Measurements from ENCODE around the gene ZNF653. TPM values are rescaled to one million over a fixed set of nuclear protein-coding genes. Genes with fewer than 3 reads are reported as not detected.
A peak's percentile ranks its signal among the peaks of the same experiment; 100 is the strongest.

The ZNF653 gene
- total and polyA plus RNA-seq, 9 of the 15 experiments (the other 6 are each of a cell fraction or from before 2014, with no cell fraction given): 1.6 to 8.0 (median 4.2) TPM; not detected in 2

DNA sequence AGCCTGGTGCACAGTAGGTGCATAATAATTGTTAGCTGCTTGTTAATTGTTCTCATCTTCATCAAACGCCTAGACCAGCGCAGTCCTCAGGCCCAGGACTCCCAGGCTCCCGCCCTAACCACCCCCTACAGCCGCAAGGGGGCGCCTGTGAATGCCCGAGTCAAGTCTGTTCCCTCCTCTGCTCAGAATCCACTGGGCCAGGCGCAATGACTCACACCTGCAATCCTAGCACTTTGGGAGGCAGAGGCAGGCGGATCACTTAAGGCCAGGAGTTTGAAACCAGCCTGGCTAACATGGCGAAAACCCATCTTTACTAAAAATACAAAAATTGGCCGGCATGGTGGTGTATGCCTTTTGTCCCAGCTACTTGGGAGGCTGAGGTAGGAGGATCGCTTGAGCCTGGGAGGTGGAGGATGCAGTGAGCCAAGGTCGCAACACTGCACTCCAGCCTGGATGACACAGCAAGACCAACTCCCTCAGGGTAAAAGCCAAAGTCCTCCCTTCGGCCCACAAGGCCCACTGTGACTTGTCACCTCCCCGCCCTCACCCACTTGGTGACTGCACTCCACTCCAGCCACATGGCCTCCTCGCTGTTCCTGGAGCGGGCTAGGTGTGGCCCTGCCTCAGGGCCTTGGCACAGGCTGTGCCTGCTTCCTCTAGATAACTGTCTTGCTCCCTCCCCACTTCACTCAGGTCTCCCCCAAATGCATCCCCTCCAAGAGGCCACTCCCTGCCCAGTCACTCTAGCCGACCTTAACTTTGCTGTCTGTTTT is 9.1 kb downstream of the ZNF653 start (continued):
- TF ChIP-seq ZFX (CRISPR knock-in tag; IDR thresholded peaks at IDR 0.05): peak; percentile 34
- TF ChIP-seq FIP1L1 (IDR thresholded peaks at IDR 0.05; ENCODE audit: low read depth, low read length, poor library complexity, severe bottlenecking): no peak
- TF ChIP-seq HMG20B (CRISPR knock-in tag; IDR thresholded peaks at IDR 0.05): no peak
- no peak for TF ChIP-seq GATAD2A (IDR thresholded peaks at IDR 0.05)
- no peak for TF ChIP-seq CBFB (CRISPR knock-in tag; IDR thresholded peaks at IDR 0.05)
- TF ChIP-seq ZNF695 (CRISPR knock-in tag; IDR thresholded peaks at IDR 0.05): no peak
- TF ChIP-seq TAF7 (tag; IDR thresholded peaks at IDR 0.05): no peak
- TF ChIP-seq, protein P1, sequence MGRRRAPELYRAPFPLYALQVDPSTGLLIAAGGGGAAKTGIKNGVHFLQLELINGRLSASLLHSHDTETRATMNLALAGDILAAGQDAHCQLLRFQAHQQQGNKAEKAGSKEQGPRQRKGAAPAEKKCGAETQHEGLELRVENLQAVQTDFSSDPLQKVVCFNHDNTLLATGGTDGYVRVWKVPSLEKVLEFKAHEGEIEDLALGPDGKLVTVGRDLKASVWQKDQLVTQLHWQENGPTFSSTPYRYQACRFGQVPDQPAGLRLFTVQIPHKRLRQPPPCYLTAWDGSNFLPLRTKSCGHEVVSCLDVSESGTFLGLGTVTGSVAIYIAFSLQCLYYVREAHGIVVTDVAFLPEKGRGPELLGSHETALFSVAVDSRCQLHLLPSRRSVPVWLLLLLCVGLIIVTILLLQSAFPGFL (CRISPR knock-in tag; IDR thresholded peaks at IDR 0.05): no peak
- TF ChIP-seq ESRRA (IDR thresholded peaks at IDR 0.05; ENCODE audit: borderline replicate concordance, low read depth): peak; percentile 33
- no peak for TF ChIP-seq POU5F1 (IDR thresholded peaks at IDR 0.05; ENCODE audit: borderline replicate concordance, low read depth, low read length, partially characterized antibody)
- TF ChIP-seq, protein P2, sequence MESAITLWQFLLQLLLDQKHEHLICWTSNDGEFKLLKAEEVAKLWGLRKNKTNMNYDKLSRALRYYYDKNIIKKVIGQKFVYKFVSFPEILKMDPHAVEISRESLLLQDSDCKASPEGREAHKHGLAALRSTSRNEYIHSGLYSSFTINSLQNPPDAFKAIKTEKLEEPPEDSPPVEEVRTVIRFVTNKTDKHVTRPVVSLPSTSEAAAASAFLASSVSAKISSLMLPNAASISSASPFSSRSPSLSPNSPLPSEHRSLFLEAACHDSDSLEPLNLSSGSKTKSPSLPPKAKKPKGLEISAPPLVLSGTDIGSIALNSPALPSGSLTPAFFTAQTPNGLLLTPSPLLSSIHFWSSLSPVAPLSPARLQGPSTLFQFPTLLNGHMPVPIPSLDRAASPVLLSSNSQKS (CRISPR knock-in tag; IDR thresholded peaks at IDR 0.05): no peak
- TF ChIP-seq, protein P3, sequence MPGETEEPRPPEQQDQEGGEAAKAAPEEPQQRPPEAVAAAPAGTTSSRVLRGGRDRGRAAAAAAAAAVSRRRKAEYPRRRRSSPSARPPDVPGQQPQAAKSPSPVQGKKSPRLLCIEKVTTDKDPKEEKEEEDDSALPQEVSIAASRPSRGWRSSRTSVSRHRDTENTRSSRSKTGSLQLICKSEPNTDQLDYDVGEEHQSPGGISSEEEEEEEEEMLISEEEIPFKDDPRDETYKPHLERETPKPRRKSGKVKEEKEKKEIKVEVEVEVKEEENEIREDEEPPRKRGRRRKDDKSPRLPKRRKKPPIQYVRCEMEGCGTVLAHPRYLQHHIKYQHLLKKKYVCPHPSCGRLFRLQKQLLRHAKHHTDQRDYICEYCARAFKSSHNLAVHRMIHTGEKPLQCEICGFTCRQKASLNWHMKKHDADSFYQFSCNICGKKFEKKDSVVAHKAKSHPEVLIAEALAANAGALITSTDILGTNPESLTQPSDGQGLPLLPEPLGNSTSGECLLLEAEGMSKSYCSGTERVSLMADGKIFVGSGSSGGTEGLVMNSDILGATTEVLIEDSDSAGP (CRISPR knock-in tag; IDR thresholded peaks at IDR 0.05): no peak
- TF ChIP-seq, protein P4, sequence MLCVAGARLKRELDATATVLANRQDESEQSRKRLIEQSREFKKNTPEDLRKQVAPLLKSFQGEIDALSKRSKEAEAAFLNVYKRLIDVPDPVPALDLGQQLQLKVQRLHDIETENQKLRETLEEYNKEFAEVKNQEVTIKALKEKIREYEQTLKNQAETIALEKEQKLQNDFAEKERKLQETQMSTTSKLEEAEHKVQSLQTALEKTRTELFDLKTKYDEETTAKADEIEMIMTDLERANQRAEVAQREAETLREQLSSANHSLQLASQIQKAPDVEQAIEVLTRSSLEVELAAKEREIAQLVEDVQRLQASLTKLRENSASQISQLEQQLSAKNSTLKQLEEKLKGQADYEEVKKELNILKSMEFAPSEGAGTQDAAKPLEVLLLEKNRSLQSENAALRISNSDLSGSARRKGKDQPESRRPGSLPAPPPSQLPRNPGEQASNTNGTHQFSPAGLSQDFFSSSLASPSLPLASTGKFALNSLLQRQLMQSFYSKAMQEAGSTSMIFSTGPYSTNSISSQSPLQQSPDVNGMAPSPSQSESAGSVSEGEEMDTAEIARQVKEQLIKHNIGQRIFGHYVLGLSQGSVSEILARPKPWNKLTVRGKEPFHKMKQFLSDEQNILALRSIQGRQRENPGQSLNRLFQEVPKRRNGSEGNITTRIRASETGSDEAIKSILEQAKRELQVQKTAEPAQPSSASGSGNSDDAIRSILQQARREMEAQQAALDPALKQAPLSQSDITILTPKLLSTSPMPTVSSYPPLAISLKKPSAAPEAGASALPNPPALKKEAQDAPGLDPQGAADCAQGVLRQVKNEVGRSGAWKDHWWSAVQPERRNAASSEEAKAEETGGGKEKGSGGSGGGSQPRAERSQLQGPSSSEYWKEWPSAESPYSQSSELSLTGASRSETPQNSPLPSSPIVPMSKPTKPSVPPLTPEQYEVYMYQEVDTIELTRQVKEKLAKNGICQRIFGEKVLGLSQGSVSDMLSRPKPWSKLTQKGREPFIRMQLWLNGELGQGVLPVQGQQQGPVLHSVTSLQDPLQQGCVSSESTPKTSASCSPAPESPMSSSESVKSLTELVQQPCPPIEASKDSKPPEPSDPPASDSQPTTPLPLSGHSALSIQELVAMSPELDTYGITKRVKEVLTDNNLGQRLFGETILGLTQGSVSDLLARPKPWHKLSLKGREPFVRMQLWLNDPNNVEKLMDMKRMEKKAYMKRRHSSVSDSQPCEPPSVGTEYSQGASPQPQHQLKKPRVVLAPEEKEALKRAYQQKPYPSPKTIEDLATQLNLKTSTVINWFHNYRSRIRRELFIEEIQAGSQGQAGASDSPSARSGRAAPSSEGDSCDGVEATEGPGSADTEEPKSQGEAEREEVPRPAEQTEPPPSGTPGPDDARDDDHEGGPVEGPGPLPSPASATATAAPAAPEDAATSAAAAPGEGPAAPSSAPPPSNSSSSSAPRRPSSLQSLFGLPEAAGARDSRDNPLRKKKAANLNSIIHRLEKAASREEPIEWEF (CRISPR knock-in tag; IDR thresholded peaks at IDR 0.05): no peak
- TF ChIP-seq PCBP2 (IDR thresholded peaks at IDR 0.05; ENCODE audit: low read depth, low read length, poor library complexity, severe bottlenecking): no peak
- TF ChIP-seq, protein P5, sequence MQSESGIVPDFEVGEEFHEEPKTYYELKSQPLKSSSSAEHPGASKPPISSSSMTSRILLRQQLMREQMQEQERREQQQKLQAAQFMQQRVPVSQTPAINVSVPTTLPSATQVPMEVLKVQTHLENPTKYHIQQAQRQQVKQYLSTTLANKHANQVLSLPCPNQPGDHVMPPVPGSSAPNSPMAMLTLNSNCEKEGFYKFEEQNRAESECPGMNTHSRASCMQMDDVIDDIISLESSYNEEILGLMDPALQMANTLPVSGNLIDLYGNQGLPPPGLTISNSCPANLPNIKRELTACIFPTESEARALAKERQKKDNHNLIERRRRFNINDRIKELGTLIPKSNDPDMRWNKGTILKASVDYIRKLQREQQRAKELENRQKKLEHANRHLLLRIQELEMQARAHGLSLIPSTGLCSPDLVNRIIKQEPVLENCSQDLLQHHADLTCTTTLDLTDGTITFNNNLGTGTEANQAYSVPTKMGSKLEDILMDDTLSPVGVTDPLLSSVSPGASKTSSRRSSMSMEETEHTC (IDR thresholded peaks at IDR 0.05): no peak

All from K562 (cell line).